ENCODE results near the gene DENND2A. TPM values are rescaled to one million over a fixed set of nuclear protein-coding genes. Genes with fewer than 3 reads are reported as not detected.

DENND2A gene
- total and polyA plus RNA-seq, 10 of the 15 experiments (the other 5 are each of a cell fraction or from before 2014, with no cell fraction given) = 0.01 TPM; not detected in 9

DNA sequence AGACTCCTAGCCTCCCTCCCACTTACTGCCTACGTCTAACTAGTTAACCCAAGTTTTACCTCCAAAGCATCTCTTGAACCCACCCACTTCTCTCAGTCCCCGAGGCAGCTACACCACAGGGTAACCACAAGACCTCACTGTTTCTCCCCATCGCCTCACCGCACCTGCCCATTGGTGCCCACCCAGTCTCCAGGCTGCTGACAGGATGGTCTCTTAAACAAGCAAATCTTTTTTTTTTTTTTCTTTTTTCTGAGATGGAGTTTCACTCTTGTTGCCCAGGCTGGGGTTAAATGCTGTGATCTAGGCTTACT, 47.0 kb downstream of the DENND2A start:
- H4K20me1 ChIP-seq (ENCODE audit: control insufficient read depth, insufficient read depth) = no peaks in the 10 kb centered on the region
- in situ Hi-C loops (cut with MboI) (no loop called here), intact Hi-C loops (cut with micrococcal nuclease; ENCODE audit: unreplicated experiment) (no loop called here)
- H2AFZ ChIP-seq (ENCODE audit: control insufficient read depth, low read depth, low read length) = no peak overlapping the region
- 9% methylated on average over 4 of the region's 4 CpGs for WGBS (ENCODE audit: insufficient coverage, insufficient replicate concordance, low lambda C conversion rate, missing lambda C conversion rate)
- H3K9ac ChIP-seq (ENCODE audit: control insufficient read depth, insufficient read depth, low read length) = no peak overlapping the region
- ChIA-PET CTCF (no interaction called here), POLR2A (no interaction called here), RAD21 (ENCODE audit: unreplicated experiment) (no interaction called here), SMC1A (ENCODE audit: uncharacterized antibody, unreplicated experiment) (no interaction called here)
- FAIRE-seq (no peak), DNase-seq (ENCODE audit: low read depth, low spot score) (peak; percentile 17), ATAC-seq (peak; percentile 71)
- no peaks in the 10 kb centered on the region for H3K36me3 ChIP-seq (ENCODE audit: control insufficient read depth in 2 of 2, insufficient read depth in 2 of 2, low read length in 1 of 2)
- H3K9me3 ChIP-seq (replicated peaks; ENCODE audit: control insufficient read depth, insufficient read depth, low read length) = no peaks in the 10 kb centered on the region
- BruUV-seq (replicated peaks) = no TSS peak
- H3K4me1 ChIP-seq (ENCODE audit: control insufficient read depth, insufficient read depth, low read length) = no peaks in the 10 kb centered on the region
- H3K79me2 ChIP-seq (ENCODE audit: control insufficient read depth, insufficient read depth, low read length) = no peaks in the 10 kb centered on the region
- H3K4me2 ChIP-seq (ENCODE audit: control insufficient read depth, insufficient read depth) = no peak overlapping the region
- no peaks in the 10 kb centered on the region for H3K27me3 ChIP-seq (replicated peaks in 1 of 2; ENCODE audit: control insufficient read depth in 2 of 2, insufficient read depth in 2 of 2, low read length in 1 of 2)
- H3K4me3 ChIP-seq = no peak overlapping the region
- H3K27ac ChIP-seq (ENCODE audit: control insufficient read depth, insufficient read depth) = no peak overlapping the region
- TF ChIP-seq SUZ12 (IDR thresholded peaks at IDR 0.05; ENCODE audit: unreplicated experiment) (no peak), JUND (IDR thresholded peaks at IDR 0.05; ENCODE audit: low read depth, low read length) (no peak), KAT2A (conservative IDR thresholded peaks at IDR 0.05; ENCODE audit: control insufficient read depth, low read depth, low read length) (no peak), POU2F2 (IDR thresholded peaks at IDR 0.05; ENCODE audit: borderline replicate concordance, low read depth, low read length) (no peak), MYB (IDR thresholded peaks at IDR 0.05; ENCODE audit: borderline replicate concordance, low read depth, low read length) (no peak), RAD21 (IDR thresholded peaks at IDR 0.05; ENCODE audit: insufficient read depth, low read depth, low read length) (no peak), RB1 (IDR thresholded peaks at IDR 0.05; ENCODE audit: borderline replicate concordance) (no peak), NRF1 (conservative IDR thresholded peaks at IDR 0.05; ENCODE audit: low read depth, low read length) (no peak), MXI1 (IDR thresholded peaks at IDR 0.05; ENCODE audit: low read depth, low read length) (no peak)
- TF ChIP-seq, protein P1, sequence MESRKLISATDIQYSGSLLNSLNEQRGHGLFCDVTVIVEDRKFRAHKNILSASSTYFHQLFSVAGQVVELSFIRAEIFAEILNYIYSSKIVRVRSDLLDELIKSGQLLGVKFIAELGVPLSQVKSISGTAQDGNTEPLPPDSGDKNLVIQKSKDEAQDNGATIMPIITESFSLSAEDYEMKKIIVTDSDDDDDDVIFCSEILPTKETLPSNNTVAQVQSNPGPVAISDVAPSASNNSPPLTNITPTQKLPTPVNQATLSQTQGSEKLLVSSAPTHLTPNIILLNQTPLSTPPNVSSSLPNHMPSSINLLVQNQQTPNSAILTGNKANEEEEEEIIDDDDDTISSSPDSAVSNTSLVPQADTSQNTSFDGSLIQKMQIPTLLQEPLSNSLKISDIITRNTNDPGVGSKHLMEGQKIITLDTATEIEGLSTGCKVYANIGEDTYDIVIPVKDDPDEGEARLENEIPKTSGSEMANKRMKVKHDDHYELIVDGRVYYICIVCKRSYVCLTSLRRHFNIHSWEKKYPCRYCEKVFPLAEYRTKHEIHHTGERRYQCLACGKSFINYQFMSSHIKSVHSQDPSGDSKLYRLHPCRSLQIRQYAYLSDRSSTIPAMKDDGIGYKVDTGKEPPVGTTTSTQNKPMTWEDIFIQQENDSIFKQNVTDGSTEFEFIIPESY (IDR thresholded peaks at IDR 0.05) = no peak

Measured in GM12878 (cell line).